ENCODE measurements around the gene MTMR2. TPM values are rescaled to one million over a fixed set of nuclear protein-coding genes. Genes with fewer than 3 reads are reported as not detected.
"Not testable (repeated sequence)": the region's sequence is repeated elsewhere in the genome, so short reads cannot be mapped to it uniquely, and the experiment has no call there.

Gene MTMR2
- total RNA-seq, 4 donors from 2014 or later: 4.0 to 5.3 (median 4.5) TPM

GRCh38 chr11:95867105-95867504, 56.8 kb downstream of the MTMR2 start:
- Histone ChIP-seq H3K4me1 (no peaks in the 10 kb centered on the region), H3K36me3 (no peaks in the 10 kb centered on the region), H3K27me3 (no peaks in the 10 kb centered on the region), H3K27ac (no peak overlapping the region), H3K9me3 (no peaks in the 10 kb centered on the region), H3K4me3 (no peak overlapping the region)
- intact Hi-C loops (cut with DNase I; ENCODE audit: low total_unique reads) (no loop called here), in situ Hi-C loops (cut with MboI; ENCODE audit: low sequenced_read_pairs in 4 of 4) (no loop called here)
- no peak for ATAC-seq
- TF ChIP-seq CTCF (IDR thresholded peaks at IDR 0.05 in 4 of 5, conservative IDR thresholded peaks at IDR 0.05 in 1 of 5) (no peak), POLR2A (IDR thresholded peaks at IDR 0.05) (no peak)
- no peak for DNase-seq

- ATAC-seq (no peak), DNase-seq (no peak)
- H3K27ac ChIP-seq: no peak overlapping the region
- no peak overlapping the region for H3K4me3 ChIP-seq
- no peaks in the 10 kb centered on the region for H3K9me3 ChIP-seq
- no peaks in the 10 kb centered on the region for H3K4me1 ChIP-seq
- no peaks in the 10 kb centered on the region for H3K27me3 ChIP-seq
- H3K36me3 ChIP-seq: peaks cover 0 to 6% of the 10 kb centered on the region in 2 donors
- TF ChIP-seq POLR2A (IDR thresholded peaks at IDR 0.05) (no peak), CTCF (IDR thresholded peaks at IDR 0.05 in 4 of 5, conservative IDR thresholded peaks at IDR 0.05 in 1 of 5) (no peak)
- intact Hi-C loops (cut with DNase I; ENCODE audit: low total_unique reads) (no loop called here), in situ Hi-C loops (cut with MboI; ENCODE audit: low sequenced_read_pairs in 4 of 4) (no loop called here)
These were observed 60.3 kb downstream of the MTMR2 start for GRCh38 chr11:95863486-95864140.

GRCh38 chr11:95860024-95860423, 63.9 kb downstream of the MTMR2 start:
- not testable (repeated sequence) for H3K9me3 ChIP-seq

GRCh38 chr11:95854362-95854761, 69.5 kb downstream of the MTMR2 start:
- ATAC-seq; H3K4me3 ChIP-seq; H3K36me3 ChIP-seq; H3K9me3 ChIP-seq; DNase-seq; H3K27me3 ChIP-seq; H3K27ac ChIP-seq; H3K4me1 ChIP-seq; intact Hi-C loops (cut with DNase I; ENCODE audit: low total_unique reads); in situ Hi-C loops (cut with MboI; ENCODE audit: low sequenced_read_pairs in 4 of 4): not testable (repeated sequence)

More at GRCh38 chr11:95860024-95860423, 63.9 kb downstream of the MTMR2 start:
- H3K4me1 ChIP-seq; ATAC-seq; in situ Hi-C loops (cut with MboI; ENCODE audit: low sequenced_read_pairs in 4 of 4); H3K27ac ChIP-seq; H3K4me3 ChIP-seq; H3K27me3 ChIP-seq; DNase-seq; intact Hi-C loops (cut with DNase I; ENCODE audit: low total_unique reads): not testable (repeated sequence)
- H3K36me3 ChIP-seq: peaks cover 0 to 12% of the 10 kb centered on the region in 2 donors

GRCh38 chr11:95853862-95854261, 70.0 kb downstream of the MTMR2 start:
- DNase-seq: no peak
- no peak for ATAC-seq
- H3K36me3 ChIP-seq: peaks cover 0 to 7% of the 10 kb centered on the region in 2 donors
- in situ Hi-C loops (cut with MboI; ENCODE audit: low sequenced_read_pairs in 4 of 4) (no loop called here), intact Hi-C loops (cut with DNase I; ENCODE audit: low total_unique reads) (no loop called here)
- no peaks in the 10 kb centered on the region for H3K27me3 ChIP-seq
- TF ChIP-seq POLR2A (IDR thresholded peaks at IDR 0.05) (no peak), CTCF (IDR thresholded peaks at IDR 0.05 in 4 of 5, conservative IDR thresholded peaks at IDR 0.05 in 1 of 5) (no peak)
- H3K9me3 ChIP-seq: no peaks in the 10 kb centered on the region
- H3K27ac ChIP-seq: no peak overlapping the region
- H3K4me3 ChIP-seq: no peak overlapping the region
- H3K4me1 ChIP-seq: no peaks in the 10 kb centered on the region

GRCh38 chr11:95853138-95853537, 70.8 kb downstream of the MTMR2 start:
- no peak for DNase-seq
- Histone ChIP-seq H3K36me3 (peaks cover 0 to 7% of the 10 kb centered on the region in 2 donors), H3K27ac (no peak overlapping the region), H3K4me3 (no peak overlapping the region), H3K27me3 (no peaks in the 10 kb centered on the region), H3K9me3 (no peaks in the 10 kb centered on the region), H3K4me1 (no peaks in the 10 kb centered on the region)
- ATAC-seq: no peak
- intact Hi-C loops (cut with DNase I; ENCODE audit: low total_unique reads) (no loop called here), in situ Hi-C loops (cut with MboI; ENCODE audit: low sequenced_read_pairs in 4 of 4) (no loop called here)
- TF ChIP-seq POLR2A (IDR thresholded peaks at IDR 0.05): no peak
- TF ChIP-seq CTCF (IDR thresholded peaks at IDR 0.05 in 4 of 5, conservative IDR thresholded peaks at IDR 0.05 in 1 of 5): no peak
